Epidermal melanocyte (primary cell): ENCODE data around the gene MYLK3.
"Not testable (repeated sequence)": the region's sequence is repeated elsewhere in the genome, so short reads cannot be mapped to it uniquely, and the experiment has no call there.

ENCODE experiments used
- DNase-seq: peaks from one replicate; pipeline ENCODE4 v3.0.0; 2011; ENCODE audit warnings: low spot score; ENCODE audit not compliant: insufficient read length

MYLK3 gene

DNA sequence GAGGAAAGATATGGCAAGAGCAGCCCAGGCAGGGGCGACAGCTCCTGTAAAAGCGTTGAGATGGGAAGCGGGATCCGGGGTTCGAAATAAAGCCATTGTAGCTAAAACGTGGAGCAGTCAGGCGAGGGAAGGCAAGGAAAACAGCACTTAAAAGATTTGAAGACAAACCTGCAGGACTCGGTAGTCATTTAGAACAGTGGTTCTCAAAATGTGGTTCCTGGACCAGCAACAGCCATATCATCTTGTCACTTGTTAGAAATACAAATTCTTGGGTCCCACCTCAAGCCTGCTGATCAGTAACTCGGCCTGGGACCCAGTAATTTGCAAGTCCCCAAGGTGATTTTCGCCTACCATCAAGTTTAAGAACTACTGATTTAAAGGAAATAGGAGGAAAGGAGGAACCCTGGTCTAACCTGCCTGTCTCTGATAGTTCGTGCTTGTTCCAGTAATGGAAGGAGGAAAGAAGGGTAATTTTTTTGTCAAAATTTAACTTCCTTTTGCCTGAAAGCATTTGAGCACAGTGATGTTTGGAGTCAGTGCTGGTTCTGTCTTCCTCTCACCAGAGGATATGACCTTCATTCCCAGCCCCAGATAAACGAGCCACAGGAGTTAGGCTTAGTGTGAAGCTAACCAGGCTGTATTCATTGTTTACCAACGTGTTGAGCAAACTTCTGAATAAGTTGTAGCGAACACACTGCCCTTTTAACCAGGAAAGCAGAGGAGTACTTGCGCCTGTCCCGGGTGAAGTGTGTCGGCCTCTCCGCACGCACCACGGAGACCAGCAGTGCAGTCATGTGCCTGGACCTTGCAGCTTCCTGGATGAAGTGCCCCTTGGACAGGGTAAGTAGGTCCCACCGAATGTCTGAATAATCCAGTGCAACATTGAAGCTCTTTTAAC, 57.6 kb downstream of the MYLK3 start:
- no peak for DNase-seq

DNA sequence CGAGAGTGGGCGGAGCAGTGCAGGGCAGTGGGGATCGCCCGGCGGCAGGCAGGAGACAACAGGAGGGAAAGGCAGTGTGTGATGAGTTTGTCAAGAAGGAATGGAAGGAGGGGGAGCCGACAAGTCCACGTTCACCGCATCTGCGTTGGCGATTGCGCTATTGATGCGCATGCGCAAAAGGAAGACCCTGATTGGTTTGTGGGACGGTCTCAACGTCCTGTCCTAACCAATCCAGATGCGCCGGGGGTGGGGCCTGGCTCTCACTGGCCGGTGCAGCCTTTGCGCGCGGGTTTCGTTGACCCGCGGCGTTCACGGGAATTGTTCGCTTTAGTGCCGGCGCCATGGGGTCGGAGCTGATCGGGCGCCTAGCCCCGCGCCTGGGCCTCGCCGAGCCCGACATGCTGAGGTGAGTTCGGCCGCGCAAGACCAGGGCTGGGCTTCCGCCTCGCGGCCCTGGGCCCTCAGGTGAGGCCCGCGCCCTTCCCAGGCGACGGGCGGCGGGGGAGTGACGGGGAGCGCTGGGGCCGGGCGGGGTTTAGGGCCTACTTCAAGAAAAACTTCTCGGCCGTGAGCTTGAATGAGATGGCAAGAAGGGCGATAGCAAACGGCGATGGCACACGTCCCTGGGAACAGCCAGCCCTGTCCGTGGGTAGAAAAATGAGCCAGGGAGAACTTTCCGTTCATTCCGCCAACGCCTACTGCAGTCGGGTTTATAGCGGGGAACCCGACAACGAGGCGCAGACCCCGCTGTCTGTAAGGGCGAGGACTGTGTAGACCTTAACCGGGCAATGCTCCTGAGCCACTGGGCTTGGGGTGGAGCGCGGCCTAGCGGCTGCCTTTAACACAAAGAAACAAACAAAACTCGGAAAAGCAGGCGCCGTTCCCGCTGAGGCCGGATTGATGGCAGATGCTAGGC, 58.5 kb downstream of the MYLK3 start, which contains the start of gene ORC6:
Gene ORC6, plus strand, starts transcription at position 295 of the 916 bp plus-strand sequence. Its CDS starts 47 bp downstream, at position 342.
- peak; percentile 66 for DNase-seq

- peak; percentile 84 for DNase-seq
Measured at GRCh38 chr16:46688654-46689364, 59.3 kb downstream of the MYLK3 start, which contains the start of gene VPS35. Gene VPS35, minus strand, starts transcription at chr16:46689178. Its CDS starts 45 bp downstream, at chr16:46689133.

DNA sequence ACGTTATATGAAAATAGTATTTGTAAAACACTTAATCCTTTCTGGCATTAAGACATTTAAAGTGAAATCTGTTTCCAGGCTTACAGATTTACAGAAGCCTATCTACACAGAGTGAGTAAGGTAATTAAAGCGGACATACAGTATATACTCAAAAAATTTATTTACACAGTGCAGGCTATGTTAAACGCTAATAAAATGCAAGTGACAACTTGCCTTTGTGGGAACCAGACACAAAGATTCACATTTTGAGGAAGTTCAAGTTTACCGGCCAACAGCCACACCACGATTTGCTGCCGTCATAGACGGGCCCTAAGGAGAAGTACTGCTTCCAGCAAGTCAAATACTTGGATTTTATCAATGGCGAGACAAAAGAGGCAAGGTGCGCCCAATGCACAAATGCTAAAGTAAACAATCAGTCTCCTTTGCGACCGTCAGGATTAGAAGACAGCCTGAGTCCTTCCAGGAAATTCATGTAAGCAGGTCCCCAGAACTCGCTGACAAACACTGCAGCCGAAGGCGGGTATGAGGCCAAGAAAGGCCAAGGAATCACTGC, 60.0 kb downstream of the MYLK3 start:
- no peak for DNase-seq

DNA sequence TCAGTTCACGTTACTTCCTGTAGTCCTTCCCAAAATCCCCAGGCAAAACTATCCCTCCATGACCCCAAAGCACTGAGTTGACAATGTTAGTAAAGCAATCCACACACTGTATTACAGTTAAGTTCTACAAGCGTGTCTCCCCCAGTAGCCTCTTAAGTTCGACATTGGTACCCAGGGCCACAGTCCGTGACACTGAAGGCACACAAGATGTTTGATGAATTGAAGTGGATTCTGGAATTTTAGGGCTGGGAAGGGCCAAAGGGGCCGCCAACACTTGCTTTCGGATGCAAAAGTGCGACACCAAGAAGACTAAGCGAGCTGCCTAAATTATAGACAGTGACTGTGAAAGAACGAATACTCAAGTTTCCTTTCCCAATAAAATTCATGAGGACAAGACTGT, 60.7 kb downstream of the MYLK3 start:
- no peak for DNase-seq

DNA sequence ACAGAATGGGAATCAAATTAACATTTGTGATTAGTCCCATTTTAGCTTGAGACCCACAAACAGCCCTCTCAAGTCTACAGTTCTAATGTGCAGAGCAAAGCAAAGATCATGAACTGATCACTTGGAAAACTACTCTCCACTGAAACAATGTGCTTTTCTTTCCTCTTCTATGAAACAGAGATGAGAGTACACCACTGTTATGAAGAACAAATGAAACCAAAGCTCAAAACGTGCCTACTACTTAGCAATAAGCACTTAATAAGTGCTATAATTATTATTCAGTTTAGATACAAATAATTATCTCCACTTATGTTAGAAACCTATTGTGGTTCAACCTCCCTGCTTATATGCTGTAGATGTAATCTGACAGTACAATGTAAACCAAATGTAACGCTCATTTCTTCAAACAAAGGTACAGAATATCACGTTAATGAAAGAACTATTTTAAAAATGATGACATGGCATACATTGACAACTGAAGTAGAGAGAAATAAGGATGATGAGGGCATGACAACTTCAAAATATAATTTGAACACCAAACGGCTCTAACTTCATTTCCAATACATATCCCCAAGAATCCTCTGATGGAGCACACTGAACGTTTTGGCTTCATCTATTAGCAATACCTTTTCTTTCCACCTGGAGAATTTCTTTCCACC, 61.2 kb downstream of the MYLK3 start:
- DNase-seq = no peak

DNA sequence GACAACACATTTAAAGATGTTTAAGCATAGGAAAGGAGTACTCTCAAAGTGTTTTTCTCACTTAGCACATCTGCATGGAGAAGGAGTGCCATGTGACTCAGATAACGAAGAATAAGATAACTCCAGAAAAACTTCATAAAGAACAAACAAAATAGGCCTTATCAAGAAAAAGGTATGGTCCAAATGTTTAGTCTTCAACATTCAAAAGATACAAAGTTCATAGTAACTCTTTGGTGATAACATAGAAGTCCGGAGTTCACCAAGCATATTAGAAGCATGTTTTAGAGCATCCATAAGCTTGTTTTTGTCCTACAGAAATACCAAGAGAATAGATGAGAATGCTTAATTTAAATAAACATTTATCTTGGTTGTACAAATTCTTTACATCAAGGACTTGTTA, 66.3 kb downstream of the MYLK3 start:
- not testable (repeated sequence) for DNase-seq

DNA sequence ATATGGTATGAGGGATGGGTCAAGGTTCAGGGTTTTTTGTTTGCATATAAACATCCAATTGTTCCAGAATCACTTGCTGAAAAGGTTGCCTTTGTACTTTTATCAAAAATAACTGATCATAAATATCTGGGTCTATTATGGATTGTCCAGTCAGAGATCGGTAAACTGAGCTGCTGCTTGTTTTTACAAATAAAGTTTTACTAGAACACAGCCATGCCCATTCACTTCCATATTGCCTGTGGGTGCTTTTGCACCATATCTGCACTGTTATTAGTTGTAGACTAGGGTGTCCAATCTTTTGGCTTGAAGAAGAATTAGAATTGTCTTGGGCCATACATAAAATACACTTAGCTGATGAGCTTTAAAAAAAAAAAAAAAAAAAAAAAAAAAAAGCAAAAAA, 70.2 kb downstream of the MYLK3 start:
- not testable (repeated sequence) for DNase-seq

- no peak for DNase-seq
Measured at GRCh38 chr16:46673320-46674013, 74.7 kb downstream of the MYLK3 start.

GRCh38 chr16:46662123-46662522, 86.0 kb downstream of the MYLK3 start:
- no peak for DNase-seq

DNA sequence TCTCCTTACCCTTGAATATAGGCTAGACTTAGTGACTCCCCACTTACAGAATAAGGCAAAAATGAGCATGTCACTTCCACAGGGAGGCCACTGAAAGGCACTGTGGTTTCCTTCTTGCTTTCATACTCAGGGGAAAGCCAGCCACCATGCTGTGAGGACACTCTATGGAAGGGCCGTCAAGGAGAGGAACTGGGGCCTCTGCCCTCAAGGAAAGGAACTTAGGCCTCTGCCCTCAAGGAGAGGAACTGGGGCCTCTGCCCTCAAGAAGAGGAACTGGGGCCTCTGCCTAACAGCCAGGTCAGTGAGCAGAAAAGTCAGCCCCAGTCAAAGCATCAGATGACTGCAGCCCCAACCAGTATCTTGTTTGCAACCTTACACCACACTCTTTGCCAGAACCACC, 89.2 kb downstream of the MYLK3 start:
- DNase-seq = no peak
